Measurements from ENCODE around the gene OR4K13. TPM values are rescaled to one million over a fixed set of nuclear protein-coding genes. Genes with fewer than 3 reads are reported as not detected.

The OR4K13 gene
- total RNA-seq, 1 experiment from 2014 or later = not detected

GRCh38 chr14:20008156-20008555, 27.7 kb downstream of the OR4K13 start:
- Histone ChIP-seq H2AFZ (ENCODE audit: low read depth, low read length, poor library complexity, severe bottlenecking) (no peak overlapping the region), H3K9ac (ENCODE audit: low read length) (no peak overlapping the region), H3K9me2 (ENCODE audit: insufficient read depth) (no peaks in the 10 kb centered on the region), H3K79me2 (ENCODE audit: insufficient read depth, low read length) (no peaks in the 10 kb centered on the region), H3K27me3 (ENCODE audit: insufficient read depth, low read length) (no peaks in the 10 kb centered on the region), H3K27ac (ENCODE audit: low read depth, low read length) (no peak overlapping the region), H3K4me1 (ENCODE audit: control insufficient read depth in 1 of 2, insufficient read depth in 2 of 2, low read length in 2 of 2) (no peaks in the 10 kb centered on the region), H3K9me3 (ENCODE audit: control insufficient read depth in 1 of 2, insufficient read depth in 1 of 2, low read depth in 1 of 2, low read length in 2 of 2) (peaks cover 0 to 9% of the 10 kb centered on the region in 2 experiments; a peak in 2 of 4 replicates), H4K20me1 (ENCODE audit: insufficient read depth) (no peaks in the 10 kb centered on the region), H3K4me3 (replicated peaks in 1 of 2; ENCODE audit: low read depth in 1 of 2, low read length in 2 of 2) (no peak overlapping the region), H3K4me2 (ENCODE audit: low read length) (no peak overlapping the region), H3K36me3 (ENCODE audit: control insufficient read depth in 1 of 2, insufficient read depth in 2 of 2, low read length in 2 of 2) (no peaks in the 10 kb centered on the region)
- intact Hi-C loops (cut with micrococcal nuclease) = no loop called here
- CTCF ChIA-PET = no interaction called here
- ATAC-seq = no peak
- RAD21 ChIA-PET (ENCODE audit: low non-redundant PET in 1 of 2, low total read pairs in 2 of 2, uncharacterized antibody in 2 of 2, unreplicated experiment in 2 of 2) = no interaction called here
- POLR2A ChIA-PET = no interaction called here
- no peak for TF ChIP-seq FOSL1 (IDR thresholded peaks at IDR 0.05; ENCODE audit: low read depth)
- no peak for TF ChIP-seq SP1 (IDR thresholded peaks at IDR 0.05; ENCODE audit: low read depth)
- TF ChIP-seq TCF7L2 (IDR thresholded peaks at IDR 0.05; ENCODE audit: borderline replicate concordance, extremely low read depth, insufficient read depth, insufficient read length) = no peak
- no peak for TF ChIP-seq CEBPB (IDR thresholded peaks at IDR 0.05; ENCODE audit: low read depth)
- no peak for TF ChIP-seq CTCF (IDR thresholded peaks at IDR 0.05 in 2 of 3, conservative IDR thresholded peaks at IDR 0.05 in 1 of 3; ENCODE audit: borderline replicate concordance in 1 of 3, insufficient read depth in 1 of 3, low read depth in 2 of 3, low read length in 2 of 3)
- TF ChIP-seq ATF3 (IDR thresholded peaks at IDR 0.05) = no peak
- no peak for TF ChIP-seq ZBTB33 (IDR thresholded peaks at IDR 0.05; ENCODE audit: extremely low read depth, insufficient replicate concordance, low read length)
- no peak for TF ChIP-seq ZFX (IDR thresholded peaks at IDR 0.05)
- no peak for TF ChIP-seq ZNF274 (IDR thresholded peaks at IDR 0.05; ENCODE audit: low read depth, low read length)
- TF ChIP-seq SRF (IDR thresholded peaks at IDR 0.05; ENCODE audit: low read depth) = no peak
- no peak for TF ChIP-seq EZH2 (IDR thresholded peaks at IDR 0.05)
- TF ChIP-seq POLR2A (IDR thresholded peaks at IDR 0.05; ENCODE audit: borderline replicate concordance, extremely low read depth, insufficient read depth, insufficient read length) = no peak
- TF ChIP-seq ELF1 (IDR thresholded peaks at IDR 0.05; ENCODE audit: borderline replicate concordance, low read depth) = no peak
- no peak for TF ChIP-seq JUND (IDR thresholded peaks at IDR 0.05)
- TF ChIP-seq EGR1 (IDR thresholded peaks at IDR 0.05; ENCODE audit: low read depth) = no peak
- no peak for TF ChIP-seq MAX (IDR thresholded peaks at IDR 0.05)
- DNase-seq (ENCODE audit: low read depth, low spot score) = no peak
- no TSS peak for BruUV-seq (replicated peaks)
